H4 (cell line): Measurements from ENCODE around the gene KCNIP2. TPM values are rescaled to one million over a fixed set of nuclear protein-coding genes. Genes with fewer than 3 reads are reported as not detected.

Experiments used
- DNase-seq: peaks from one replicate; pipeline ENCODE4 v3.0.0-alpha.2; 2015; ENCODE audit warnings: low spot score
- total RNA-seq: library from RNA; depleted of rRNA; stranded (reverse); fragments of >200 nt; shearing (Covaris generic); gene quantifications from 2 replicates; pipeline ENCODE4 v1.2.3, GENCODE V29; 2014; rRNA removed

Gene KCNIP2
- total RNA-seq, 1 experiment from 2014 or later = not detected

DNA sequence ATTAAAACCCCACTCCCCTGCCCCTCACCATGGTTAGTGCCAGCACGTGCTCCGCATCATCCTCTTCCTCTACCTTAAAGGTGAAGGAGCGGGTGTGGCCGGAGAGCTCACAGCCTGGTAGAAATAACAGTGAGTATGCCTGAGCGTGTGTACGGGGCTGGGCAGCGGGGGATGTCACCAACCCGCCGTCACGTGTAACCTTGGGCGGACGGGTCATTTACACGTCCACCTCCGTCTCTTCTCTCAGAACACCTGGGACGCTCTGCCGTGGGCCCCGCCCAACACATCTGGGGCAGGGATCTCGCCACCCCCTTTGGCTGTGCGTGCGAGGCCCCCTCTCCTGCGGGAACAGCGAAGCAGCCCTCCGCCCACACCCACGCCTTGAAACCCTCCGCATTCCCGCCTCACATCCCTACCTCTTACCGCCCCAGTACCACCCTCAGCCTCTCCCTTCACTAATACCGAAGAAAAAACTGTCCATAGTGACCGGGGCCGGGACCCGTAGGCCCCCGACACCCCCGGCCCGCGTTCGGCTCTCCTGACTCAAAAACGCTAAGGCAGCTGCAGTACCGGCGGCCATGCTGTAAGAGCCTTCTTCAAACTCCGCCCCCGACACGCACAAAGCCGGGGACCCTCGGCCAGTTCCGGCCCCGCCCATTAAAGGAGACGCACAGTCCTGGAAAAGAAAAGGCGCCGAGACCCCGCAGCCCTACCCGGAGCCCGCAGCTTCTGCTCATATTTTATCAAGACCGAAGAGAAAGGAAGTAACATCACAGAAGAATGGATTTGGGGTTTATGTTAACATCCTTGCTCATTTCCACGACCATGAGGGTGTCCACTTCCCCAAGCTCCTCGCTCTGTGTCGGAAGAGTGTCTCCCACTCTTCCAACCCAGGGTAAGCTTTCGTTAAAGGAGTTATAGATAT, 60.5 kb downstream of the KCNIP2 start, which contains the start of gene NPM3:
TSS of gene NPM3 (minus strand) at position 636 of the 925 bp plus-strand sequence. CDS start at position 580, 56 bp downstream.
- peak; percentile 74 for DNase-seq

DNA sequence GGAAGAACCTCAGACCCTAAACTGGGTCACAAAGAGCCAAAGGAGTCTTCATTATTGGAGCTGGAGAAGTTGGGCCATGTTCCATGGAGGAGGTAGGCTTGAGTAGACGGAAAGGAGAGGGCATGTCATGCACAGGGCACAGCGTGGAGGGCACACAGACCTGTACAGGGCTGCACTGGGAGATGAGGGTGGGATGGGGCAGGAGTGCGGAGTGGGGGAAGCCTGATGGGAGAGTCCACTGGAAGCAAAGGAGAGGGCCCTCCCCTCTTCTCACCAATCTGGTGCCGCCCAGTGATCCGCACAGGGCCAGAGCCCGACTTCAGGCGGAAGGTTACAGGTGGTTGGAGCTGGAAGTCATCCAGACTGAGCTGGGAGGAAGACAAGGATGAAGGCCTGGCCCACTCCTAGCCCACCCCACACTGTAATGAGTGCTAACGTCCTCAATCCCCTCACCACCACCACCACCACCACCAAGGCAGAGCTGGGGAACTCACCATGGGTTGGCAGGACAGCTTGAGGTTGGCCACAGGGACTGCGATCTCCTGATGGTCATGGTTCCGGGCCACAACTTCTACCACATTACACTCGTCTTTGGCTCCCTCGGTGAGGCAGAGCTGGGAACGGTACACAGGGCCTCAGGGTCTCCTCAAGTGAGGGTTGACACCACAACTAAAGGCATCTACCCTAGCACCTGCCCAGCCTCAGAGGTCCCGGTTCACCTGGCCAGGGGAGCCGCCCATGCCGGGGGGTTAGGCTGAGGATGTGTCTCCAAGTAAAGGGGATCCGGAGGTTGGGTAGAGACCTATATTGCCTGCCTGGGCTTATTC, 61.4 kb downstream of the KCNIP2 start:
- DNase-seq = no peak

DNA sequence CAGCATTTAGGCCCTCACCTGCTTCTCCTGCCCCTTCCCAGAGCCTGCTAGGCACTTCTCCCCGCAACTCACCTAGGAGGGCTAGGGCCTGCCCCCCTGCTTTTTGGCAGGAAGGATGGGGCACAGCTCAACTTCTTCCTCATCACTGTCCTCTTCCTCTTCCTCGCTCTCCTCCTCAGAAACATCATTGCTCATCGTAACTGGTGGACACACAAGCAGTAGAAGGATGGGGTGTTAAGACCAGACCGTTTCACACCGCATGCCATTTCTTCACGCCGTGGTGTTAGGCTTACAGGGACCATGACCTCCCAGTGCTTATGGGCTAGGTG, 62.0 kb downstream of the KCNIP2 start:
- no peak for DNase-seq

DNA sequence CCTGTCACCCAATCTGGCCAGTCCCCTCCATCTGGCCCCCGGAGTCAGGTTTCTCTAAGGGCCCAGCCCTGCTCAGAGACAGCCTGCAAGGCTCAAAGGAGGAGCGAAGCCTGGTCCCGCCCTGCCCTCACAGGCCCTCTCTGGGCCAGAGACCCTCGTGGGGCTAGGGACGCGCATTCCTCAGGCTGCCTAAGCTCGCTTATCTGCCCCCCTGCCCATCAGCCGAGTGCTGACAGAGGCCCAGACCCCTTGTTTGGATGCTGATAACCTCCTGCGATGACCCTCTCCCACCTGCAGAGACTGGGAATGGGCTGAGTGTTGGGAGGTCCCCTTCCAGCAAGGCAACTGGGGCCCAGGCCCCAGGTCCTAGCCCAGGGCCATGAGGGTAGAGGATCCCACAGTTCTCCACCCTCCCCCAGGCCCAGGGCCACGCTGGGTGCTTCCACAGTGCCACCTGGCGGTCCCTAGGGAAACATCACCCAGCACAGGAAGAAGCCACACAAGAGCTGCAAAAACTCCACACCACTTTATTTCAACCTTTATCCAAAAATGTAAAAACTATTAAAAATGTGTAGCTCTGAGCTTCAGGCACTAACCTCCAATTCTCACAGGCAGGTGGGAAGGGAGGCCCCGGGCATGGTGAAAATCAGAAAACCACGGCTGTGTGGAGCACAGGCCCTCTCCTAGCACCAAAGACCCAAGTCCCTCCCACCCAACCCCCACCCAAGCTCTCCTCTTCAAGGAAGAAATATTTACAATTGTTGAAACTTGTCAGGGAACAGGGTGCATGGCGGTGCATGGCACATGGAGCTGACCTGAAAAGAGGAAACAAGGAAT, 62.6 kb downstream of the KCNIP2 start:
- peak; percentile 51 for DNase-seq

DNA sequence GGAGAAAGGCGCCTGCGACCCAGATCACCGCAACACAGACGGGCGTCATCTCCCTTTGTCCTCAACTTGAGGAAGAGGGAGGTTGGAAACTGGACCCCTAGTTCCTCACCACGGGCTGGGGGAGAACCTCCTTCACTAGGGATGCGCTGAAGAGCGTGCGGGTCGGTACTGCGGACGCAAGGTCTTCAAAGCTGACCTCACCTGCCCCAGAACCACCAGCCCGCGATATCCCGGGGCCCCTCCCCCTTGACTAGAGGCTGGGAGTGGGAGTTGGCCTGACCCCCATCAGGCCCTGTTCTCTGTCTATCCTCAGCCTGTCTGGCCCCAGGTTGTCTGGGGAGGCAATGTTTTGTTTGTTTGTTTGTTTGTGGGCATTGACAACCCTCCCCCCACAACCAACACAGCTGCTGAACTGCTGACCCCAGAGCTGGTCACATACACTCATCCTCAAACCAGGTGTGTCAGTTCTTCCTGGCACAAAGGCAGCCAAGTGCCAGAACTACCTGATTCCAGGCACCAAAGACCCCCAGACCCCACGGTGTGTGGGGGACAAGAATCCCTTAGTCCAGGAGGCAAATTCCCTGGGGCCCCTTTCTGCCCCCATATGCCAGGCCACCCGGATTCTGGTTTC, 63.3 kb downstream of the KCNIP2 start:
- no peak for DNase-seq

DNA sequence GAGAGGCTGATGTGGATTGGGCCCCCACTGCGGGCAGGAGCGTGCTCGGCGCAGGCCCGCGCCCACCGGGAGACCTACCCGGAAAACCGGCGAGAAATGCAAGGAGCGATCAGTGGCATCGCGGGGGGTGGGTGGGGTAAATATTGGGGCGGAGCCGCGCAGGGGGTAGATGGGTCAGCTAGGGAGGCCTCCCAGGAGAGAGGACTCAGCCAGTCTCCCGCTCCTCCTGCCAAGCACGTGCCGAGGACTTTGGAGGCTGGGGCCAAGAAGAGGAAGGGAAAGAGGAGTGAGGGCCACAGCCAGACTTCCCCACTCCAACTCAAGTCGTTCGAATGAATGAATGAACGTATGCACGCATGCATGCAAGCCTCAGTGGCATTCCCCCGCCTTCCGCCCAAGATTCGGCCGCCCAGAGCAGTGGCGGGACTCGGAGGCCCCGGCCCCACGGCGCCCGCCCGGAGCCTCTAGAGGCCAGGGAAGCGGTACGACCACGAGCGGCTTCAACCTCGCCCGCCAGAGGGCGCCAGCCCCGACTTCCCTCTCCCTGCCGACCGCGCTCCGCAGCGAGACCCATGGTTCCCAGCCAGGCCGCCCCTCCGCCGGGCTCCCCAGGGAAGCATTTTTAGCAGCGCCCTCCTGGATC, 63.9 kb downstream of the KCNIP2 start:
- no peak for DNase-seq

DNA sequence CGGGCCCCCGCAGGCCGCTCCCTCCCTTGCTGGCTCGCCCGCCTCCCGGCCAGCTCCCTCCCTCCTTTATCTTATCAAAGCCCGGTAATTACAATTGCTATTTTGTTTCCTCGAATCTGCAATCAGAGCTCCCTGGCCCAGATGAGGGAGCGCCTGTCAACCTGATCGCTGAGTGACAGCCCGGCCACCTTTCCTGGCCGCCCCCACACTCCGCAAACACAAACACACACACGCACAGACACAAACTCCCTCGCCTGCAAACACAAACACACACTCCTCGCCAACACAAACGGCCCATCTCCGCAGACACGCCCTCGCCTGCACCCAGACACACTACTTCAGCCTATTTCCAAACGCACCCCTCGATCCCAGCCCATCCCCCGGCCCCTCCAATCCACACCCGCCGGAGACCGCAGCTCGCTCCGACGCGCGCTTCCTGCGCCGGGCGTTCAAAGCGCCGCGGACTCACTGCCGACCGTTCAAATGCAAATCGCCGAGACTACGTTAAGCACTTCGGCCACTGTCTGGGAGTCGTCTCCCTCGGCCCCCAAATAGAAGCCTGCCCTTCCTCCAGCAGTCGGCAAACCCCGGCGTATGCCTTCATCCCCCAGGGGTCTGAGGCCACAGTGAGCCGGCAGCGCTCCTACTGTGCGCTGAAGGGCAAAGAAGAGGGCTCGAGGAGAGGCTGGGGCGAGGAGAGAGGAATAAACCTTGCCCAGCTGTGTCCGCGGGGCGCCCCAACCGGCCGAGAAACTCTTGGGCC, 64.6 kb downstream of the KCNIP2 start:
- no peak for DNase-seq

DNA sequence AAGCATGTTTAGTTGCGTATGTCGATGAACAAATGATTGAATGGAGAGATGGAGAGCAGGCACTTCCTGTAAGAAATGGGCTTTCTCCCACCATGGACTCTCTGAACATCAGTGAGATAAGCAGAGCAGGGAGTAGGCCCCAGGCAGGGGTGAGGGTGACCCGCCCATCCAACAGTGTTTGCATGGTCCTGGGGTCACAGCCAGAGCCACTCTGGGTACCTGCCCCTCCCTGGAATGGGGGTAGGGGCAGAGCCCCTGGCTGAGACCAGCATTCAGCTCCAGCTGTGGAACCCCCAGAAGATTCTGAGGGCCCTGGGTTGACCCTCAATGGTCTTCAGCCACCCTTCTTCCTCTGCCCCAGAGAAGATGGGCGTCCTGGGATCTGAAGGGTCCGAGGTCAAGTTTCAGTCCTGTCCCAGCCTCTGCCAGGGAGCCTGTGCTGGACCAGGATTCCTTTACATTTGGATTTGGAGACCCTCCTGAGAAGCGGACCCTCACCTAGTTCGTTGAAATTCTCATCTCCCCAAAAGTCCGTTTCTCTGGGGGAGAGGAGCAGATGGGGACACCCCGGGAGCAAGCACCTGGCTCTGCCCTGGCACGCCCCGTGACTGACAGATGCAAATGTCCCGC, 65.3 kb downstream of the KCNIP2 start:
- DNase-seq = no peak

DNA sequence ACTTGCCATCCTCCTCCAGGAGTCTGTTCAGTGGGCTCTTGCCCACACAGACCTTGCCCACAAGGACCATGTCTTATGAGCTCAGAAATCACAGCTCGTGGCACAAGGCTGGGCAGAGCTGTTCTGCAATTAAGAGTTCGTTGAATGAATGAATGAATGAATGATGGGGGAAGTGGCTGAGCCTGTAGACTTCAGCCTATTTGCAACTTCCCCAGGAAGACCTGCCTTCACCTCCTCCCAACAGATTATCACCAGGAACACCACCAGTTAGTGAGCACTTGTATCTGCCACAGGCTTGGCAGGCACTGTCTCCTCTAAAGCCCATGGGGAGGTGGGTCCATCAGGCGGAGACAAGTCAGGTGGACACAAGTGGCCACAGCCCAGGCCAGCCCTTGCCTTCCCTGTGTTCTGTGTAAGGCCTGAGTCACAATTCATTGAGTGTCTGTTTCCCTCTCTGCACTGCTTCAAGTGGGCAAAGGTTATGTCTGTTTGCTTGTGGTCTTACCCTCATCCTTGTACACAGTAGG, 65.9 kb downstream of the KCNIP2 start:
- no peak for DNase-seq

DNA sequence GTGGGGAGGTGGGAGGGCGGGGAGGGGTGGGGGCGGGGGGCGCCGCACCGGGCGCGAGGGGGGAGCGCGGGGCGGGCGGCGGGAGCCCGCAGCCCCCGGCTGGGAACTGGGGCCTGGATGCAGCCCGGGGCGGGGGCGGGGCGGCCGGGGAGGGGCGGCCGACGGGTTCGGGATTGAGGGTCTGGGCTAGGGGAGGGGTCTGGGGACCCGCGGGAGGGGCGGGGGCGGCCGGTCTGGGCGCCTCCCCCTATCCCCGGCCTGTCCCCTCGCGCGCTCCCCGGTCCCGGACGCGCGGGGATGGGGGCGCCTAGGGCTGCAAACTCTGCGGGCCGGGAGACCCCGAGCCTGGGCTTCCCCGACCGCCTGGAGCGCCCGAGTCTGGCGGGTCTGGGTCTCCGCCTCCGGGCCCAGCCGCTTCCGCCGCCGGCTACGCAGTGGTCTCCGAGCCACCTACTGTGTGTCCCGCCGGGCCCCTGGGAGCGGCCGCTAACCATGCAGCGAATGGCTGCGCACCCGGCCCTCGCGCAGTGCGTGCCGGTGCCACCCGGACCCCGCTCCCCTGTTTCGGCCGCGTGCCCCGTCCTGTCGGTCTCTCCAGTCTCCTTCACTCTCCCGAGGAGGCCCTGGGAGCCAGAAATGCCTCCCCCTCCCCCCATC, 67.3 kb downstream of the KCNIP2 start:
- DNase-seq = no peak

Other genes starting within 250 kb of the KCNIP2 start
- 7.1 and 7.7 TPM in 2 replicates for gene FBXW4, start 148.6 kb downstream of the KCNIP2 start, total RNA-seq
- gene FGF8, start 67.7 kb downstream of the KCNIP2 start, total RNA-seq = not detected in 2 replicates
- gene NPM3, start 60.4 kb downstream of the KCNIP2 start, total RNA-seq = 98.0 and 99.4 TPM in 2 replicates
- gene OGA, start 25.4 kb downstream of the KCNIP2 start, total RNA-seq = 42.8 and 45.3 TPM in 2 replicates
- gene ARMH3, start 212.4 kb upstream of the KCNIP2 start, total RNA-seq = 3.1 and 6.3 TPM in 2 replicates
- 6.3 and 16.8 TPM in 2 replicates for gene HPS6, start 221.5 kb upstream of the KCNIP2 start, total RNA-seq